ENCODE measurements around the gene DCLK2.

Gene DCLK2

GRCh38 chr4:150207871-150208270, 129.6 kb downstream of the DCLK2 start:
- TF ChIP-seq CTCF (conservative IDR thresholded peaks at IDR 0.05; ENCODE audit: low read depth, low read length) = no peak
- no peak for DNase-seq (ENCODE audit: low read depth)
- H3K4me3 ChIP-seq (ENCODE audit: low read depth, low read length) = no peak overlapping the region

GRCh38 chr4:150209140-150209829, 131.0 kb downstream of the DCLK2 start:
- DNase-seq (ENCODE audit: low read depth) = peak; percentile 84
- peak; percentile 81 for TF ChIP-seq CTCF (conservative IDR thresholded peaks at IDR 0.05; ENCODE audit: low read depth, low read length)
- no peak overlapping the region for H3K4me3 ChIP-seq (ENCODE audit: low read depth, low read length)

- no peak for TF ChIP-seq CTCF (conservative IDR thresholded peaks at IDR 0.05; ENCODE audit: low read depth, low read length)
- H3K4me3 ChIP-seq (ENCODE audit: low read depth, low read length) = no peak overlapping the region
- DNase-seq (ENCODE audit: low read depth) = no peak
Observed at GRCh38 chr4:150211016-150211415, 132.8 kb downstream of the DCLK2 start.

GRCh38 chr4:150211799-150212445, 133.7 kb downstream of the DCLK2 start:
- H3K4me3 ChIP-seq (ENCODE audit: low read depth, low read length) = no peak overlapping the region
- no peak for DNase-seq (ENCODE audit: low read depth)
- no peak for TF ChIP-seq CTCF (conservative IDR thresholded peaks at IDR 0.05; ENCODE audit: low read depth, low read length)

- H3K4me3 ChIP-seq (ENCODE audit: low read depth, low read length) = no peak overlapping the region
- DNase-seq (ENCODE audit: low read depth) = no peak
- no peak for TF ChIP-seq CTCF (conservative IDR thresholded peaks at IDR 0.05; ENCODE audit: low read depth, low read length)
Observed at GRCh38 chr4:150212485-150212884, 134.2 kb downstream of the DCLK2 start.

GRCh38 chr4:150212927-150213326, 134.7 kb downstream of the DCLK2 start:
- no peak overlapping the region for H3K4me3 ChIP-seq (ENCODE audit: low read depth, low read length)
- TF ChIP-seq CTCF (conservative IDR thresholded peaks at IDR 0.05; ENCODE audit: low read depth, low read length) = no peak
- no peak for DNase-seq (ENCODE audit: low read depth)

- no peak overlapping the region for H3K4me3 ChIP-seq (ENCODE audit: low read depth, low read length)
- no peak for TF ChIP-seq CTCF (conservative IDR thresholded peaks at IDR 0.05; ENCODE audit: low read depth, low read length)
- DNase-seq (ENCODE audit: low read depth) = no peak
Observed at GRCh38 chr4:150215601-150216000, 137.4 kb downstream of the DCLK2 start.
